ENCODE data around the gene RIMKLB.

RIMKLB gene

DNA sequence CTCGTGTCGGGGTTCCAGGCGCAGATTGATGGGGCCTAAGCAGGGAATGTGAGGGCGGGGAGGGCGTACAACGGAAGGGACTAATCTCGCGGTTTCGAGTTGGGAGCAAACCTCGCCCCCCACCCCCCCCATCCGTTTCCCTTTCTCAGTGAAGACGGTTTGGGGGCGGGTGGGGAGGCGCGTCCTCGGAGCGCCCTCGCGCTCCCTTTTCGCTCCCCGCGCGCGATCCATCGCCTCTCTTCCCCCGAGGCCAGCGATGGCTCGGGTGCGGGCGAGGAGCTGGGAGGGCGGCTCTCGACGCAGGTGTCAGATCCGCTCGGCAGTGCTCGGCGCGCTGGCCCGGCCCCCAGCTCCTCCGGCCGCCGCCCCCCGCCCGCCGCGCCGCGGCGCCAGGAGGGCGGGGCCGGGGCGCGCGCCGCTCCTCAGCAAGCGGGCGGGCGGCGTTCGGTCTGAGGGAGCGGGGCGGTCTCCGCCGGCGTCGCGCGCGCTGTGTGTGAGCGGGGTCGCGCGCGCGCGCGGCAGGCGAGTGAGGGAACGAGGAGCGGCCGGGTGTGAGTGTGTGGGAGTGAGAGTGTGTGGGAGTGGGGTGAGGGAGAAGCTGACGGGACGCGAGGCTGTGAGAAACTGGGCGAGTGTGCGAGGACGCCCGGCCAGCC lies at the start of gene RIMKLB:
RIMKLB (plus strand) TSS at position 516 of the 656 bp plus-strand sequence. CDS start 15,876 bp downstream, outside the sequence.
- DNase-seq, result peak; percentile 75

GRCh38 chr12:8648576-8649205 lies 49.1 kb upstream of the RIMKLB start:
- peak; percentile 86 for DNase-seq

- no peak for DNase-seq
Measured at GRCh38 chr12:8655421-8655820, 42.4 kb upstream of the RIMKLB start.

GRCh38 chr12:8658346-8658745 lies 39.4 kb upstream of the RIMKLB start:
- no peak for DNase-seq

DNA sequence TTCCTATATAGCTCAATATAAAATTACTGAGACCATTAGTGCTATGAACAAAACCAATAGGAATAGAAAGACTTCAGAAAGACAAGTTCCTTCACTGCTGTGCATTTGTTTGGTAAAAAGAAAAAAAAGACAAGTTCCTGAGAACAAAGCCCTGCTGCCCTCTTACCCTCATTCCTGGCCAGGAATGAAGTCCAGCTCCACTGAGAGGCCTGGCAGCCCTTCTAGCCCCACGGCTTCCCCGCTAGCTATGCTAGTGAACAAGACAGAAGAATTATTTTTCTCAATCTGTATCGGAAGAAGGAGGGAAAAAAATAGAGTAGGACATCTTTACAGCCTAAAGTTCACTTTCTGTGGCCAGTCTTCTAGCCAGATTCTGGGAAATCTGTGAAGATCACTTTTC lies 36.8 kb upstream of the RIMKLB start:
- no peak for DNase-seq

DNA sequence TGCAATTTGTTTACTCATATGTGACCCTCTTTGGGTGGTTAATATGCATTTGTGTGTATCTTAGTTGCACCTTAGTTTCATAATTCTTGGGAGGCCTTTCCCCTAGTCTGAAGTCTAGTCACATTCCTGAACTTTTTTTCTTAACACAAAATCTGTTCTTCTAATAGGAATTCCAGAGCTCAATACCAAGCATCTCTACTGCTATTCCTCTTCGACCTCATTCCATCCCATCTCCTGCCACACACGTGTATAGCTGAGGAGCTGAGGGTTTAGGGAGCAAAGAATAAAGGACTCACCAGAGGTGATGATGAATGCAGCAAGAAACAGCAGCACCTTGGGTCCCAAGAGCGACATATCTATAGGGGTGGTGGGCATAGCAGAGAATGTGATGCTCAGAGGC lies 36.0 kb upstream of the RIMKLB start:
- no peak for DNase-seq

GRCh38 chr12:8662593-8662992 lies 35.2 kb upstream of the RIMKLB start, which contains the start of gene MFAP5:
Gene MFAP5, minus strand, starts transcription at chr12:8662826. Its CDS starts 722 bp downstream, at chr12:8662104.
- DNase-seq, result no peak

DNA sequence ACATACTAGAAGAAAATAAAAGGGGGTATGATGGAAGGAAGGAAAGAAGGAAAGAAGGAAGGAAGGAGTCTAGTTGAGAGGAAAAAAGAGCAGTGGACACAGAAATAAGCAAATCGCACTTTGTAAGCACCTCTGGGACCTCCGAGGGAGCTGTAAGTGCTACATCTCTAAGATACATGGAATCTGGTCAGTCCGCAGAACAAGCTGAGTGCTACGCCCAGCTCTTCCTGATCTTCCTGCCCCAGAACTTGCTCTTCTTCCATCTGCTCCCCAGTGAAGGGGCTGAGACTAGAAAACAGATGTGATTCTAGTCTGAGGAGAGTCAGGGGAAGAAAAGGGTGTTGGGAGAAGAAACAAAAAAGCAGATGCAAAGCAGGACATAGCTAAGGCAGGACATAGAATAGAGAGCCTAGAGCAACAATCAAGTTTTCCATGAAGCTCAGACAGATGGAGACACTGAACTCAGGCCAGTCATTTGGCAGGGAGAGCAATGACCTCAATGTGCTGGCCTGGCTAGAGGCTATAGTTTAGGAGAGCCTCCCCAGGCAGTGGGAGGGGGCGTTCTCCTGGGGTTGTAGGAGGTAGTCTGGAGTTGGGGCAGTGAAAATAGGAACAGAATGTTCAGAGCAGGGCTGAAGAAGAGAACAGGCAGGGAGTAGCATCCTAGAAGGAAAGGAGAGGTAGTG lies 33.4 kb upstream of the RIMKLB start:
- DNase-seq, result no peak

- no peak for DNase-seq
Measured at GRCh38 chr12:8665759-8666158, 32.0 kb upstream of the RIMKLB start.

DNA sequence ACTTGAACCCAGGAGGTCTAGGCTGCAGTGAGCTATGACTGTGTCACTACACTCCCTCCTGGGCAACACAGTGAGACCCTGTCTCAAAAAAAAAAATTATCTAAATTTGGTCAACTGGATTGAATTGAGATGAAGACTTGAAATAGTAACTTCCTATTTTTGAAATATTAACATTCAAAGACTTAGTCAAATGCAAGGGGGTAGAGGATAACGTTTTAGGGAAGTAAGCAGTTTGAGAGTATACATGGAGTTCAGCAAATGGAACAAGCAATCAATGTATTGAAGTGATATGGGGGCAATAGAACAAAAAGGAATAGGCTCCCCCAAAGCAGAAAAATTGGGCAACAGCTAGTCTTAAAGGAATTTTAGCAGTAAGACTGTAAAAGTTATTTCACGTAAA lies 30.5 kb upstream of the RIMKLB start:
- no peak for DNase-seq

- no peak for DNase-seq
Measured at GRCh38 chr12:8668441-8668840, 29.4 kb upstream of the RIMKLB start.

DNA sequence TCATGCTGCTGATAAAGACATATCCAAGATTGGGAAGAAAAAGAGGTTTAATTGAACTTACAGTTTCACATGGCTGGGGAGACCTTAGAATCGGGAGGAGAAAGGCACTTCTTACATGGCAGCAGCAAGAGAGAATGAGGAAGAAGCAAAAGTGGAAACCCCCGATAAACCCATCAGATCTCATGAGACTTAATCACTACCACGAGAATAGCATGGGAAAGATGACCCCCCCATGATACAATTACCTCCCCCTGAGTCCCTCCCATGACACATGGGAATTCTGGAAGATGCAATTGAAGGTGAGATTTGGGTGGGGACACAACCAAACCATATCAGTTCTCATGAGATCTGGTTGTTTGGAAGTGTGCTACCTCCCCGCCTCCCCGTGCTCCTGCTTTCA lies 25.4 kb upstream of the RIMKLB start:
- no peak for DNase-seq

DNA sequence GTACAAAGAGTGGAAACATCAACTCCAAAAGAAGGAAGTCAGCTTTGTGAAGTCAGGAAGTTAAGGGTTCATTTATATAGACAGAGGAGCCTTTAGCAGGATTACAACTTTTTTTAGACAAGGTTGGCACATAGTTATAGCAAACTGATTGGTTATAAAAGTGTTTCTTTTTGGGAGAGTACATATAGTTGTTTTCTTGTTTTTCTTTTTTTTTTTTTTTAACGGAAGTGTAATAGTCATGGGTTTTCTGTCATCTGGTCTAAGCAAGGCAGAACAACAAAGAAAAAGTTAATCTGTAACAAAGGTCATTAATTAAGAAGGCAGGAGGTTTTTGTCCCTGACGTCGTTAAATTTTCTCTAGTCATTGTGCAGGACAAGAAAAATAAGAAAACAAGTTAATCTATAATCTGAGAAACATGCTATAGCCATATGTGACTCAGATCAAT lies 22.2 kb upstream of the RIMKLB start:
- DNase-seq, result no peak

GRCh38 chr12:8676651-8677050 lies 21.1 kb upstream of the RIMKLB start:
- no peak for DNase-seq

GRCh38 chr12:8677362-8677761 lies 20.4 kb upstream of the RIMKLB start:
- no peak for DNase-seq

GRCh38 chr12:8678661-8679111 lies 19.1 kb upstream of the RIMKLB start:
- DNase-seq, result no peak

DNA sequence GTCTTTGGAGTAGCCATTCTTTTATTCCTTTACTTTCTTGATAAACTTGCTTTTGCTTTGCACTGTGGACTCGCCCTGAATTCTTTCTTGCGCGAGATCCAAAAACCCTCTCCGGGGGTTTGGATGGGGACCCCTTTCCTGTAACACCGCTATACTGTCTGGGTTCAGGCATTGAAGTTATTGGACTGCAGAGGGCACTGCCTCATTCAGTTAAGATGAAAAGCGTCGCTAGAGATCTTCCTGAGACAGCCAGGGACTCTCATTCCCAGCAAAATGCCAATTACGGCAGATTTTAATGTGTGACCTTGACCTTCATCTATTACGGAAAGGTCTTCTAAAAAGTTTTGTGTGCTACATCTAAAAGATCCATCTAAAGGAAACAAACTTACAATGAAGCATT lies 17.3 kb upstream of the RIMKLB start:
- no peak for DNase-seq

GRCh38 chr12:8681129-8681884 lies 16.5 kb upstream of the RIMKLB start:
- no peak for DNase-seq

GRCh38 chr12:8685051-8685450 lies 12.7 kb upstream of the RIMKLB start:
- DNase-seq, result no peak

- DNase-seq, result no peak
Measured at GRCh38 chr12:8687846-8688601, 9.8 kb upstream of the RIMKLB start.

- DNase-seq, result no peak
Measured at GRCh38 chr12:8689681-8690080, 8.1 kb upstream of the RIMKLB start.

GRCh38 chr12:8692573-8692972 lies 5.2 kb upstream of the RIMKLB start:
- DNase-seq, result no peak

Measured in activated CD4-positive, alpha-beta T cell treated with anti-CD3 and anti-CD28 coated beads for 48 hours (primary cell).